Inflammatory macrophage (primary cell): ENCODE data around the gene DISP2.

Source experiments
- DNase-seq, 2 donors: peaks; one replicate each; pipeline ENCODE4 v3.0.0-alpha.2; 2020 to 2022

The DISP2 gene

GRCh38 chr15:40325700-40326099 is 32.3 kb upstream of the DISP2 start:
- DNase-seq: peak; percentile 64 to 66

- DNase-seq: peak in 1 of 2 donors; percentile 10
Observed at GRCh38 chr15:40327457-40327856, 30.6 kb upstream of the DISP2 start.

- DNase-seq: no peak
Observed at GRCh38 chr15:40328176-40328575, 29.8 kb upstream of the DISP2 start.

GRCh38 chr15:40328751-40329150 is 29.3 kb upstream of the DISP2 start:
- no peak for DNase-seq

- no peak for DNase-seq
Observed at GRCh38 chr15:40329804-40330203, 28.2 kb upstream of the DISP2 start.

GRCh38 chr15:40330368-40330836 is 27.6 kb upstream of the DISP2 start:
- DNase-seq: peak; percentile 80 to 88

GRCh38 chr15:40331026-40331425 is 27.0 kb upstream of the DISP2 start:
- no peak for DNase-seq

GRCh38 chr15:40331637-40332036 is 26.4 kb upstream of the DISP2 start:
- DNase-seq: no peak

- peak; percentile 50 to 63 for DNase-seq
Observed at GRCh38 chr15:40332113-40332781, 25.8 kb upstream of the DISP2 start.

GRCh38 chr15:40333922-40334492 is 24.0 kb upstream of the DISP2 start:
- peak; percentile 94 for DNase-seq

- no peak for DNase-seq
Observed at GRCh38 chr15:40334541-40334940, 23.5 kb upstream of the DISP2 start.

GRCh38 chr15:40334941-40335795 is 22.9 kb upstream of the DISP2 start:
- peak; percentile 81 to 93 for DNase-seq

GRCh38 chr15:40335938-40336743 is 21.9 kb upstream of the DISP2 start:
- DNase-seq: no peak

GRCh38 chr15:40336744-40337122 is 21.3 kb upstream of the DISP2 start:
- peak; percentile 24 to 68 for DNase-seq

- no peak for DNase-seq
Observed at GRCh38 chr15:40337597-40337996, 20.4 kb upstream of the DISP2 start.

GRCh38 chr15:40338041-40338657 is 19.9 kb upstream of the DISP2 start:
- peak; percentile 81 to 85 for DNase-seq

- no peak for DNase-seq
Observed at GRCh38 chr15:40338921-40339620, 18.9 kb upstream of the DISP2 start.

GRCh38 chr15:40339621-40339945 is 18.4 kb upstream of the DISP2 start:
- DNase-seq: no peak

- DNase-seq: peak in 1 of 2 donors; percentile 18
Observed at GRCh38 chr15:40340038-40340739, 17.8 kb upstream of the DISP2 start.

GRCh38 chr15:40340740-40341400 is 17.1 kb upstream of the DISP2 start, which contains the start of gene CCDC9B:
CCDC9B (minus strand) TSS chr15:40340939; CDS start chr15:40340819, 120 bp downstream.
- peak; percentile 86 to 92 for DNase-seq
